Left kidney (tissue), 2 donors: ENCODE data around the gene CRACR2A. TPM values are rescaled to one million over a fixed set of nuclear protein-coding genes. Genes with fewer than 3 reads are reported as not detected.

Experiments used
- DNase-seq: peaks from one replicate; pipeline ENCODE4 v3.0.0-alpha.2; 2013
- polyA plus RNA-seq: library from polyadenylated mRNA; unstranded; fragments of 120-200 nt; gene quantifications from one replicate; pipeline ENCODE4 v1.2.1, GENCODE V29; 2013; ENCODE audit not compliant: insufficient read length

CRACR2A gene
- polyA plus RNA-seq, 1 donor, result 2.0 TPM

- no peak for DNase-seq
Observed at GRCh38 chr12:3681595-3682061, 71.3 kb downstream of the CRACR2A start.

GRCh38 chr12:3680919-3681594, 71.9 kb downstream of the CRACR2A start:
- DNase-seq, result no peak

- DNase-seq, result no peak
Observed at GRCh38 chr12:3679831-3680230, 73.1 kb downstream of the CRACR2A start.

GRCh38 chr12:3677609-3678008, 75.3 kb downstream of the CRACR2A start:
- no peak for DNase-seq

GRCh38 chr12:3673981-3674708, 78.8 kb downstream of the CRACR2A start:
- DNase-seq, result no peak

GRCh38 chr12:3672113-3672509, 80.8 kb downstream of the CRACR2A start:
- DNase-seq, result no peak

GRCh38 chr12:3671330-3672112, 81.4 kb downstream of the CRACR2A start:
- DNase-seq, result no peak

GRCh38 chr12:3670083-3670620, 82.8 kb downstream of the CRACR2A start:
- no peak for DNase-seq

GRCh38 chr12:3669594-3669993, 83.3 kb downstream of the CRACR2A start:
- DNase-seq, result no peak

- DNase-seq, result no peak
Observed at GRCh38 chr12:3668479-3669165, 84.3 kb downstream of the CRACR2A start.

- no peak for DNase-seq
Observed at GRCh38 chr12:3667485-3667884, 85.4 kb downstream of the CRACR2A start.

GRCh38 chr12:3666441-3666840, 86.5 kb downstream of the CRACR2A start:
- no peak for DNase-seq

- no peak for DNase-seq
Observed at GRCh38 chr12:3662521-3662921, 90.4 kb downstream of the CRACR2A start.

- no peak for DNase-seq
Observed at GRCh38 chr12:3661028-3661427, 91.9 kb downstream of the CRACR2A start.

GRCh38 chr12:3658327-3659163, 94.4 kb downstream of the CRACR2A start:
- peak; percentile 36 for DNase-seq

GRCh38 chr12:3656946-3657622, 95.8 kb downstream of the CRACR2A start:
- no peak for DNase-seq

- no peak for DNase-seq
Observed at GRCh38 chr12:3655328-3655900, 97.5 kb downstream of the CRACR2A start.

GRCh38 chr12:3651585-3652424, 101.1 kb downstream of the CRACR2A start:
- DNase-seq, result no peak

- no peak for DNase-seq
Observed at GRCh38 chr12:3647504-3647903, 105.4 kb downstream of the CRACR2A start.
